ENCODE data around the gene WDR6. TPM values are rescaled to one million over a fixed set of nuclear protein-coding genes. Genes with fewer than 3 reads are reported as not detected.
A peak's percentile ranks its signal among the peaks of the same experiment; 100 is the strongest.

The WDR6 gene
- total RNA-seq, 1 experiment from 2014 or later: 213 TPM

DNA sequence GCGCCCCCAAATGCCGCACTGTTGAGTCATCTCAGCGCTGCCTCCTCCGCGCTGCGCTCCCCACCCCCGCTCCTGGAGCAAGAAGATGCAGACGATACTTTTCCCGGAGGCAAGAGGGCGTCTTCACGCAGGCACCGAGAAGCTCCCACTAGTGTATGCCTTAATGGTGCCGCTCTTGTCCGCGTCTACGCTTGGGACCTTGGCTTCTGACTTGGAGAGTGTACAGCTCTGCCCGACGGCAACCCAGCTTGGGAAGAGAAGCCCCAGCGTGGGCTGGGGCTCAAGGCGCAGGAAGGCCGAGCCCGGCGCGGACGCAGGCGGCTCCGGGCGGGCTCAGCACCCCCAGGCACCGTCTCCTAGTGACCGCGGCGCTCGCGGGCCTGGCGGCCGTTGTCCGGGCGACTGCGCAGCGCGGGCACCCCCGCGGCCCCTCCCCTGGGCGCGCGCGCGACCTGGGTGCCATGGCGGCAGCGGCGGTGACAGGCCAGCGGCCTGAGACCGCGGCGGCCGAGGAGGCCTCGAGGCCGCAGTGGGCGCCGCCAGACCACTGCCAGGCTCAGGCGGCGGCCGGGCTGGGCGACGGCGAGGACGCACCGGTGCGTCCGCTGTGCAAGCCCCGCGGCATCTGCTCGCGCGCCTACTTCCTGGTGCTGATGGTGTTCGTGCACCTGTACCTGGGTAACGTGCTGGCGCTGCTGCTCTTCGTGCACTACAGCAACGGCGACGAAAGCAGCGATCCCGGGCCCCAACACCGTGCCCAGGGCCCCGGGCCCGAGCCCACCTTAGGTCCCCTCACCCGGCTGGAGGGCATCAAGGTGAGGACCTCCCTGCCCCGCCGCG is 17.2 kb upstream of the WDR6 start, which contains the start of gene P4HTM:
Gene P4HTM, plus strand, starts transcription at position 446 of the 840 bp plus-strand sequence. Its CDS starts 16 bp downstream, at position 462.
- POLR2A ChIA-PET: interaction anchor here (0.7 to 4.5 kb wide), 6 partner anchors 17 to 149 kb away, joined by 3 to 61 read pairs (median 8); partner anchors contain the start of genes DALRD3, NDUFAF3, QRICH1 and WDR6
- DNase-seq (ENCODE audit: low spot score): peak; percentile 84
- CTCF ChIA-PET: interaction anchor here (1.0 to 7.6 kb wide), 7 partner anchors 9 to 304 kb away, joined by 3 to 107 read pairs (median 38); partner anchors contain the start of genes DALRD3, NCKIPSD, NDUFAF3 and QRICH1
- peak within 1 kb of the TSS; percentile 92 for H3K27ac Mint-ChIP-seq
- H3K9me3 Mint-ChIP-seq: no peaks in the 10 kb centered on the region
- H3K4me3 Mint-ChIP-seq: peak within 1 kb of the TSS; percentile 89
- H3K27me3 Mint-ChIP-seq (ENCODE audit: low read depth): no peaks in the 10 kb centered on the region
- peaks cover under 1% of the 10 kb centered on the region; the same call in 1 of the 2 replicates for H3K36me3 Mint-ChIP-seq
- ATAC-seq: peak; percentile 74
- peaks cover 23% of the 10 kb centered on the region for H3K4me1 Mint-ChIP-seq
- TF ChIP-seq ZBTB21 (CRISPR knock-in tag; IDR thresholded peaks at IDR 0.05; ENCODE audit: borderline replicate concordance): no peak
- TF ChIP-seq GRHL2 (CRISPR knock-in tag; IDR thresholded peaks at IDR 0.05; ENCODE audit: insufficient replicate concordance, severe bottlenecking): no peak
- 0 out of 2 replicates have a peak, but pooled peaks have one; percentile 11 for TF ChIP-seq SP1 (CRISPR knock-in tag; conservative IDR thresholded peaks at IDR 0.05)
- no peak for TF ChIP-seq ELF4 (CRISPR knock-in tag; IDR thresholded peaks at IDR 0.05; ENCODE audit: low read depth)
- TF ChIP-seq NFYB (CRISPR knock-in tag; conservative IDR thresholded peaks at IDR 0.05; ENCODE audit: low read depth): 0 out of 2 replicates have a peak, but pooled peaks have one; percentile 3
- TF ChIP-seq, protein P1, sequence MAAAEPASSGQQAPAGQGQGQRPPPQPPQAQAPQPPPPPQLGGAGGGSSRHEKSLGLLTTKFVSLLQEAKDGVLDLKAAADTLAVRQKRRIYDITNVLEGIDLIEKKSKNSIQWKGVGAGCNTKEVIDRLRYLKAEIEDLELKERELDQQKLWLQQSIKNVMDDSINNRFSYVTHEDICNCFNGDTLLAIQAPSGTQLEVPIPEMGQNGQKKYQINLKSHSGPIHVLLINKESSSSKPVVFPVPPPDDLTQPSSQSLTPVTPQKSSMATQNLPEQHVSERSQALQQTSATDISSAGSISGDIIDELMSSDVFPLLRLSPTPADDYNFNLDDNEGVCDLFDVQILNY (CRISPR knock-in tag; IDR thresholded peaks at IDR 0.05): peak; percentile 34; the same call in 1 of the 2 replicates
- TF ChIP-seq TEAD1 (CRISPR knock-in tag; IDR thresholded peaks at IDR 0.05): 0 out of 2 replicates have a peak, but pooled peaks have one; percentile 8
- no peak; the same call in 1 of the 2 replicates for TF ChIP-seq TP53 (CRISPR knock-in tag; IDR thresholded peaks at IDR 0.05)
- TF ChIP-seq RORB (CRISPR knock-in tag; IDR thresholded peaks at IDR 0.05): no peak
- TF ChIP-seq, protein P2, sequence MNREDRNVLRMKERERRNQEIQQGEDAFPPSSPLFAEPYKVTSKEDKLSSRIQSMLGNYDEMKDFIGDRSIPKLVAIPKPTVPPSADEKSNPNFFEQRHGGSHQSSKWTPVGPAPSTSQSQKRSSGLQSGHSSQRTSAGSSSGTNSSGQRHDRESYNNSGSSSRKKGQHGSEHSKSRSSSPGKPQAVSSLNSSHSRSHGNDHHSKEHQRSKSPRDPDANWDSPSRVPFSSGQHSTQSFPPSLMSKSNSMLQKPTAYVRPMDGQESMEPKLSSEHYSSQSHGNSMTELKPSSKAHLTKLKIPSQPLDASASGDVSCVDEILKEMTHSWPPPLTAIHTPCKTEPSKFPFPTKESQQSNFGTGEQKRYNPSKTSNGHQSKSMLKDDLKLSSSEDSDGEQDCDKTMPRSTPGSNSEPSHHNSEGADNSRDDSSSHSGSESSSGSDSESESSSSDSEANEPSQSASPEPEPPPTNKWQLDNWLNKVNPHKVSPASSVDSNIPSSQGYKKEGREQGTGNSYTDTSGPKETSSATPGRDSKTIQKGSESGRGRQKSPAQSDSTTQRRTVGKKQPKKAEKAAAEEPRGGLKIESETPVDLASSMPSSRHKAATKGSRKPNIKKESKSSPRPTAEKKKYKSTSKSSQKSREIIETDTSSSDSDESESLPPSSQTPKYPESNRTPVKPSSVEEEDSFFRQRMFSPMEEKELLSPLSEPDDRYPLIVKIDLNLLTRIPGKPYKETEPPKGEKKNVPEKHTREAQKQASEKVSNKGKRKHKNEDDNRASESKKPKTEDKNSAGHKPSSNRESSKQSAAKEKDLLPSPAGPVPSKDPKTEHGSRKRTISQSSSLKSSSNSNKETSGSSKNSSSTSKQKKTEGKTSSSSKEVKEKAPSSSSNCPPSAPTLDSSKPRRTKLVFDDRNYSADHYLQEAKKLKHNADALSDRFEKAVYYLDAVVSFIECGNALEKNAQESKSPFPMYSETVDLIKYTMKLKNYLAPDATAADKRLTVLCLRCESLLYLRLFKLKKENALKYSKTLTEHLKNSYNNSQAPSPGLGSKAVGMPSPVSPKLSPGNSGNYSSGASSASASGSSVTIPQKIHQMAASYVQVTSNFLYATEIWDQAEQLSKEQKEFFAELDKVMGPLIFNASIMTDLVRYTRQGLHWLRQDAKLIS (CRISPR knock-in tag; IDR thresholded peaks at IDR 0.05; ENCODE audit: borderline replicate concordance): no peak
- TF ChIP-seq ZNF138 (CRISPR knock-in tag; conservative IDR thresholded peaks at IDR 0.05): no peak
- TF ChIP-seq, protein P3, sequence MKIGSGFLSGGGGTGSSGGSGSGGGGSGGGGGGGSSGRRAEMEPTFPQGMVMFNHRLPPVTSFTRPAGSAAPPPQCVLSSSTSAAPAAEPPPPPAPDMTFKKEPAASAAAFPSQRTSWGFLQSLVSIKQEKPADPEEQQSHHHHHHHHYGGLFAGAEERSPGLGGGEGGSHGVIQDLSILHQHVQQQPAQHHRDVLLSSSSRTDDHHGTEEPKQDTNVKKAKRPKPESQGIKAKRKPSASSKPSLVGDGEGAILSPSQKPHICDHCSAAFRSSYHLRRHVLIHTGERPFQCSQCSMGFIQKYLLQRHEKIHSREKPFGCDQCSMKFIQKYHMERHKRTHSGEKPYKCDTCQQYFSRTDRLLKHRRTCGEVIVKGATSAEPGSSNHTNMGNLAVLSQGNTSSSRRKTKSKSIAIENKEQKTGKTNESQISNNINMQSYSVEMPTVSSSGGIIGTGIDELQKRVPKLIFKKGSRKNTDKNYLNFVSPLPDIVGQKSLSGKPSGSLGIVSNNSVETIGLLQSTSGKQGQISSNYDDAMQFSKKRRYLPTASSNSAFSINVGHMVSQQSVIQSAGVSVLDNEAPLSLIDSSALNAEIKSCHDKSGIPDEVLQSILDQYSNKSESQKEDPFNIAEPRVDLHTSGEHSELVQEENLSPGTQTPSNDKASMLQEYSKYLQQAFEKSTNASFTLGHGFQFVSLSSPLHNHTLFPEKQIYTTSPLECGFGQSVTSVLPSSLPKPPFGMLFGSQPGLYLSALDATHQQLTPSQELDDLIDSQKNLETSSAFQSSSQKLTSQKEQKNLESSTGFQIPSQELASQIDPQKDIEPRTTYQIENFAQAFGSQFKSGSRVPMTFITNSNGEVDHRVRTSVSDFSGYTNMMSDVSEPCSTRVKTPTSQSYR (CRISPR knock-in tag; IDR thresholded peaks at IDR 0.05): 0 out of 2 replicates have a peak, but pooled peaks have one; percentile 70
- no peak for TF ChIP-seq IRF2 (CRISPR knock-in tag; IDR thresholded peaks at IDR 0.05; ENCODE audit: borderline replicate concordance, low read depth)
- TF ChIP-seq OVOL2 (CRISPR knock-in tag; IDR thresholded peaks at IDR 0.05; ENCODE audit: borderline replicate concordance): no peak
- no peak for TF ChIP-seq TEAD4 (CRISPR knock-in tag; IDR thresholded peaks at IDR 0.05)
- TF ChIP-seq PRRX2 (CRISPR knock-in tag; IDR thresholded peaks at IDR 0.05): no peak
- TF ChIP-seq CREB1 (CRISPR knock-in tag; IDR thresholded peaks at IDR 0.05): peak; percentile 61; the same call in 1 of the 2 replicates
- TF ChIP-seq FOXK1 (CRISPR knock-in tag; IDR thresholded peaks at IDR 0.05): 0 out of 2 replicates have a peak, but pooled peaks have one; percentile 50
- TF ChIP-seq, protein P4, sequence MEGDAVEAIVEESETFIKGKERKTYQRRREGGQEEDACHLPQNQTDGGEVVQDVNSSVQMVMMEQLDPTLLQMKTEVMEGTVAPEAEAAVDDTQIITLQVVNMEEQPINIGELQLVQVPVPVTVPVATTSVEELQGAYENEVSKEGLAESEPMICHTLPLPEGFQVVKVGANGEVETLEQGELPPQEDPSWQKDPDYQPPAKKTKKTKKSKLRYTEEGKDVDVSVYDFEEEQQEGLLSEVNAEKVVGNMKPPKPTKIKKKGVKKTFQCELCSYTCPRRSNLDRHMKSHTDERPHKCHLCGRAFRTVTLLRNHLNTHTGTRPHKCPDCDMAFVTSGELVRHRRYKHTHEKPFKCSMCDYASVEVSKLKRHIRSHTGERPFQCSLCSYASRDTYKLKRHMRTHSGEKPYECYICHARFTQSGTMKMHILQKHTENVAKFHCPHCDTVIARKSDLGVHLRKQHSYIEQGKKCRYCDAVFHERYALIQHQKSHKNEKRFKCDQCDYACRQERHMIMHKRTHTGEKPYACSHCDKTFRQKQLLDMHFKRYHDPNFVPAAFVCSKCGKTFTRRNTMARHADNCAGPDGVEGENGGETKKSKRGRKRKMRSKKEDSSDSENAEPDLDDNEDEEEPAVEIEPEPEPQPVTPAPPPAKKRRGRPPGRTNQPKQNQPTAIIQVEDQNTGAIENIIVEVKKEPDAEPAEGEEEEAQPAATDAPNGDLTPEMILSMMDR (IDR thresholded peaks at IDR 0.05): no peak
- TF ChIP-seq, protein P5, sequence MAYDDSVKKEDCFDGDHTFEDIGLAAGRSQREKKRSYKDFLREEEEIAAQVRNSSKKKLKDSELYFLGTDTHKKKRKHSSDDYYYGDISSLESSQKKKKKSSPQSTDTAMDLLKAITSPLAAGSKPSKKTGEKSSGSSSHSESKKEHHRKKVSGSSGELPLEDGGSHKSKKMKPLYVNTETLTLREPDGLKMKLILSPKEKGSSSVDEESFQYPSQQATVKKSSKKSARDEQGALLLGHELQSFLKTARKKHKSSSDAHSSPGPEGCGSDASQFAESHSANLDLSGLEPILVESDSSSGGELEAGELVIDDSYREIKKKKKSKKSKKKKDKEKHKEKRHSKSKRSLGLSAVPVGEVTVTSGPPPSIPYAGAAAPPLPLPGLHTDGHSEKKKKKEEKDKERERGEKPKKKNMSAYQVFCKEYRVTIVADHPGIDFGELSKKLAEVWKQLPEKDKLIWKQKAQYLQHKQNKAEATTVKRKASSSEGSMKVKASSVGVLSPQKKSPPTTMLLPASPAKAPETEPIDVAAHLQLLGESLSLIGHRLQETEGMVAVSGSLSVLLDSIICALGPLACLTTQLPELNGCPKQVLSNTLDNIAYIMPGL (CRISPR knock-in tag; IDR thresholded peaks at IDR 0.05): peak; percentile 79
- TF ChIP-seq ZNF263 (CRISPR knock-in tag; IDR thresholded peaks at IDR 0.05; ENCODE audit: low read depth): no peak
